Uterus (tissue), 4 donors: ENCODE results near the gene AFP. TPM values are rescaled to one million over a fixed set of nuclear protein-coding genes. Genes with fewer than 3 reads are reported as not detected.

ENCODE experiments used
- DNase-seq, 2 donors: peaks; one replicate each; pipeline ENCODE4 v3.0.0-alpha.2; 2019 to 2020
- H3K27ac ChIP-seq, 2 donors: fragments of 200-600 bp; sonication (generic); 1 replicate in 1 of 2; 2 replicates in 1 of 2; pipeline ENCODE4 v1.5.1; 2016 to 2018
- H3K27me3 ChIP-seq, 2 donors: fragments of 200-600 bp; sonication (generic); one replicate each; pipeline ENCODE4 v1.5.1; 2018 to 2019; ENCODE audit warnings: control low read depth in 1 of 2
- H3K36me3 ChIP-seq, 2 donors: fragments of 200-600 bp; sonication (generic); one replicate each; pipeline ENCODE4 v1.5.1; 2019; ENCODE audit warnings: control low read depth in 1 of 2
- H3K4me1 ChIP-seq, 2 donors: fragments of 200-600 bp; sonication (generic); one replicate each; pipeline ENCODE4 v1.5.1; 2018 to 2019; ENCODE audit warnings: control low read depth in 1 of 2
- H3K4me3 ChIP-seq, 2 donors: fragments of 200-600 bp; sonication (generic); 1 replicate in 1 of 2; 2 replicates in 1 of 2; pipeline ENCODE4 v1.5.1; 2018 to 2019; ENCODE audit warnings: mild to moderate bottlenecking in 1 of 2
- H3K9me3 ChIP-seq, 2 donors: fragments of 200-600 bp; sonication (generic); one replicate each; pipeline ENCODE4 v1.5.1; 2019; ENCODE audit warnings: control low read depth in 1 of 2
- CTCF ChIP-seq, 4 experiments: fragments of 200-600 bp in 2 of 4; fragments of 450-650 bp in 2 of 4; sonication (generic) in 2 of 4; IDR thresholded peaks; one replicate each; pipeline ENCODE4 v1.5.1; 2016 to 2019; ENCODE audit warnings: antibody characterized with exemption in 4 of 4, mild to moderate bottlenecking in 2 of 4, moderate library complexity in 1 of 4
- POLR2A ChIP-seq, 2 donors: fragments of 450-650 bp; IDR thresholded peaks; one replicate each; pipeline ENCODE4 v1.6.1; 2016; ENCODE audit warnings: antibody characterized with exemption in 2 of 2, mild to moderate bottlenecking in 1 of 2, moderate library complexity in 1 of 2
- intact Hi-C: fragments of 100-400 bp; cut with DNase I; formaldehyde crosslinking; loops from one replicate; pipeline ENCODE4 v1.15.1; 2023; ENCODE audit warnings: low total_unique reads
- total RNA-seq, 4 donors: library from RNA; depleted of rRNA in 3 of 4; stranded (reverse); fragments of >200 nt in 3 of 4; gene quantifications; one replicate each; pipeline versions ENCODE4 v1.1.0 to v1.2.4, GENCODE V29; 2014 to 2023
- donor health status: DM: yes; HTN: yes; CAD: no.

Gene AFP
- total RNA-seq, 4 donors from 2014 or later, result not detected

DNA sequence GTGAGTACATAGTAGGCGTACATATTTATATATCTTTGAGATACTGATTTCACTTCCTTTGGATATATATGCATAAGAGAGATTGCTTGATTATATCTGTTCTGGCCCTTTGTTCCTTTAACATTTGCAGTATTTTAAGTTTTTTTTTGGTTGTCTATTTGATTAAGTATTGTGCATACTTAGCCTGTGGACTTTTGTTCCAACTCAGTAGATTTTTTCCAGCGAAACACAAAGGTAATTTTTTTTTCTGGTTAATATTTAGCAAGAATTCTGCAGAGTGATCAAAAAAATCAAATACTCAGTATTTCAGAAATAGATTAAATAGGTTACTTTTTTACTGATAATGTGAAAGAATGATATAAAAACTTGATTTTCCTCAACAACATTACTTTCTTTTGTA lies 45.3 kb downstream of the AFP start, which contains the start of gene AFM:
Gene AFM (plus strand): TSS at position 388 of the 400 bp plus-strand sequence. CDS start 31 bp downstream, outside the sequence.
- Histone ChIP-seq H3K4me3 (no peak within 1 kb of the TSS), H3K9me3 (no peaks in the 10 kb centered on the region), H3K27me3 (no peaks in the 10 kb centered on the region), H3K4me1 (no peaks in the 10 kb centered on the region), H3K36me3 (no peaks in the 10 kb centered on the region), H3K27ac (no peak within 1 kb of the TSS)
- intact Hi-C loops, result no loop called here
- no peak for DNase-seq
- TF ChIP-seq CTCF (IDR thresholded peaks at IDR 0.05) (no peak), POLR2A (IDR thresholded peaks at IDR 0.05) (no peak)

DNA sequence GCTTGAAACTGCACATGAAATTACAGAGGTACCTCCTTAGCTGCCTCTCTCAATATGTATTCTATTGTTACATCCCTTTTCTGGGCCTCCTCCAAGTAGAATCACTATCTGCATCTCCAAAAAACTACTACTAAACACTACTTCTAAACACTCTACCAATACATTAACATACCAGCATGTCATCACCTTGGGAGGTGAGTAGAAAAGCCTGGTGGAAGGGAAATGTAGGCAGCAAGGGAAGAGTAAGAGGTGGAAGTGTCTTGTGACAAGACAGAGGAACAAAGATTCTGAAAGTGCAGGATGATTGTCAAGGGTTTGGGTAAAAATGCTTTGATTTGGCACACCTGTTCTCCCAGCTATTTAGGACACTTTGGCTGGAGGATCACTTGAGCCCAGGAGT lies 49.1 kb downstream of the AFP start:
- Histone ChIP-seq H3K27me3 (no peaks in the 10 kb centered on the region), H3K4me3 (no peak overlapping the region), H3K36me3 (no peaks in the 10 kb centered on the region), H3K9me3 (no peaks in the 10 kb centered on the region), H3K27ac (no peak overlapping the region), H3K4me1 (no peaks in the 10 kb centered on the region)
- DNase-seq, result no peak
- TF ChIP-seq POLR2A (IDR thresholded peaks at IDR 0.05), result no peak
- no peak for TF ChIP-seq CTCF (IDR thresholded peaks at IDR 0.05)
- intact Hi-C loops, result no loop called here

GRCh38 chr4:73485596-73485995 lies 49.6 kb downstream of the AFP start:
- Histone ChIP-seq H3K36me3 (no peaks in the 10 kb centered on the region), H3K27ac (no peak overlapping the region), H3K27me3 (no peaks in the 10 kb centered on the region), H3K9me3 (no peaks in the 10 kb centered on the region), H3K4me3 (no peak overlapping the region), H3K4me1 (no peaks in the 10 kb centered on the region)
- intact Hi-C loops, result no loop called here
- TF ChIP-seq CTCF (IDR thresholded peaks at IDR 0.05), result no peak
- TF ChIP-seq POLR2A (IDR thresholded peaks at IDR 0.05), result no peak
- DNase-seq, result no peak

- Histone ChIP-seq H3K27me3 (no peaks in the 10 kb centered on the region), H3K4me1 (no peaks in the 10 kb centered on the region), H3K9me3 (no peaks in the 10 kb centered on the region), H3K27ac (no peak overlapping the region), H3K36me3 (no peaks in the 10 kb centered on the region), H3K4me3 (no peak overlapping the region)
- DNase-seq, result no peak
- intact Hi-C loops, result no loop called here
- TF ChIP-seq CTCF (IDR thresholded peaks at IDR 0.05) (no peak), POLR2A (IDR thresholded peaks at IDR 0.05) (no peak)
Observed at GRCh38 chr4:73486497-73486896, 50.5 kb downstream of the AFP start.

GRCh38 chr4:73487233-73487632 lies 51.2 kb downstream of the AFP start:
- no peaks in the 10 kb centered on the region for H3K4me1 ChIP-seq
- no peak overlapping the region for H3K4me3 ChIP-seq
- no peaks in the 10 kb centered on the region for H3K9me3 ChIP-seq
- no peak for DNase-seq
- intact Hi-C loops, result no loop called here
- H3K27ac ChIP-seq, result no peak overlapping the region
- H3K36me3 ChIP-seq, result no peaks in the 10 kb centered on the region
- TF ChIP-seq CTCF (IDR thresholded peaks at IDR 0.05) (no peak), POLR2A (IDR thresholded peaks at IDR 0.05) (no peak)
- no peaks in the 10 kb centered on the region for H3K27me3 ChIP-seq
